Measurements from ENCODE around the gene MAP3K4.

Gene MAP3K4

DNA sequence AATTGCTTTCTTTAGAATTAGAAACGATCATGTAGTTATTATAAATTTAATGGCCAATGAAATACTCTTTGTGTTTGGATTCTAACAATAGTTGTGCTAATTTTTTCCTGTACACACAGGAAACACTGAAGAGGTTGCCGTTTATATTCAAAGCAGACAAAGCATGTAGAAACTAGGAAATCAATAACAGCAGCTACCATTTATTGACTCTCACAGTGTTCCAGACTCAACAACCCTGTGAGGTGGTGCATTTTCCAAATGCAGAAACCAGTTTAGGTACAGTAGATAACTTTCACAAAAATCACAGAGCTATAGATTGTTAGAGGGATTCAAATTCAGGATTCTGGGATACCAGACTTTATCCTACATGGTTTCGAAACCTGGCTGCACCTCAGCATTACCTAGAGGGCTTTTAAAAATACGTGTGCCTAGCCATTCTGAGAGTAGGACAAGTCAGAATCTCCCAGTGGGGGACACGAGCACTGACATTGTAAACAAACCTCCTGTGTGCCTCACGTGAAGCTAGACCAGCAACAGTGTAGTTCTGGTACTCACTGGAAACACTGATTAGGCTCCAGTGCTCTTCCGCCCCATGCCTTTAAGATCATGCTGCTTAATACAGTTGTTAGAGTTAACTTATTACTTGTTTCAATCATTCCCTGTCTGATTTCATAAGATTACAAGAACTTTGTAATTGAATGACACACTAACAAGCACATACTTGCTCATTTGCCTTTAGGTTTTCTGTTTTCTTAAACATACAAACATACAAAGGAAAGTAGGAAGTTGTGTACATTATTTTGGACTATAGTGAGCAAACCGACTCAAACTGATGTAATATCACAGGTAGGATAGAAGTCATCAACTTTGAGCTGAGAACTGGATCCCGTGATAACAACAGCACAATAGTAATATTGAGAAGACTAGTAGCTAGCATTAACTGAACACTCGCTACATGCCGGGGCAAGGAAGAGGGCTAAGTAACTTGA lies 65.8 kb downstream of the MAP3K4 start:
- Histone ChIP-seq H3K4me3 (ENCODE audit: low read depth in 1 of 2, low read length in 1 of 2) (no peak overlapping the region), H3K4me1 (ENCODE audit: control insufficient read depth in 1 of 2, insufficient read depth in 1 of 2, low read depth in 1 of 2, low read length in 1 of 2) (no peaks in the 10 kb centered on the region), H3K36me3 (no peaks in the 10 kb centered on the region), H3K27me3 (no peaks in the 10 kb centered on the region), H3K27ac (no peak overlapping the region), H3K9me3 (no peaks in the 10 kb centered on the region)
- TF ChIP-seq, protein P1, sequence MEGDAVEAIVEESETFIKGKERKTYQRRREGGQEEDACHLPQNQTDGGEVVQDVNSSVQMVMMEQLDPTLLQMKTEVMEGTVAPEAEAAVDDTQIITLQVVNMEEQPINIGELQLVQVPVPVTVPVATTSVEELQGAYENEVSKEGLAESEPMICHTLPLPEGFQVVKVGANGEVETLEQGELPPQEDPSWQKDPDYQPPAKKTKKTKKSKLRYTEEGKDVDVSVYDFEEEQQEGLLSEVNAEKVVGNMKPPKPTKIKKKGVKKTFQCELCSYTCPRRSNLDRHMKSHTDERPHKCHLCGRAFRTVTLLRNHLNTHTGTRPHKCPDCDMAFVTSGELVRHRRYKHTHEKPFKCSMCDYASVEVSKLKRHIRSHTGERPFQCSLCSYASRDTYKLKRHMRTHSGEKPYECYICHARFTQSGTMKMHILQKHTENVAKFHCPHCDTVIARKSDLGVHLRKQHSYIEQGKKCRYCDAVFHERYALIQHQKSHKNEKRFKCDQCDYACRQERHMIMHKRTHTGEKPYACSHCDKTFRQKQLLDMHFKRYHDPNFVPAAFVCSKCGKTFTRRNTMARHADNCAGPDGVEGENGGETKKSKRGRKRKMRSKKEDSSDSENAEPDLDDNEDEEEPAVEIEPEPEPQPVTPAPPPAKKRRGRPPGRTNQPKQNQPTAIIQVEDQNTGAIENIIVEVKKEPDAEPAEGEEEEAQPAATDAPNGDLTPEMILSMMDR (IDR thresholded peaks at IDR 0.05), result no peak

DNA sequence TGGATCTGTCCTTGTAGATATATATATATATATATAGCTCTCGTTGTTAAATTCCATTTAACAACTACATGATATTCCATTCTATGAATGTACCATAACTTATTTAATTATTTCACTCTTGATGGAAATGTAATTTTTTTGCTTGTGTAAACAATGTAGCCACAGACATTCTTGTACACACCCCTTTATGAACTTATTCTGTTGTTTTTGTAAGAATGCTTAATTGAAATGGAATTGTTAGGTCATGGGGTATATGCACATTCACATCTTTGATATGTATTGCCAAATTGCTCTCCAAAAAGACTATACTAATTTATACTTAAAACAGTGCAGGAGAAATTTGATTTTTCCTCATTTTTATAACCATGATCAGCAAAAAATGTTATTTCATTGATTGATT lies 67.2 kb downstream of the MAP3K4 start:
- TF ChIP-seq, protein P1 (IDR thresholded peaks at IDR 0.05), result no peak
- Histone ChIP-seq H3K4me3 (ENCODE audit: low read depth in 1 of 2, low read length in 1 of 2) (no peak overlapping the region), H3K27ac (no peak overlapping the region), H3K36me3 (no peaks in the 10 kb centered on the region), H3K27me3 (no peaks in the 10 kb centered on the region), H3K9me3 (no peaks in the 10 kb centered on the region), H3K4me1 (ENCODE audit: control insufficient read depth in 1 of 2, insufficient read depth in 1 of 2, low read depth in 1 of 2, low read length in 1 of 2) (no peaks in the 10 kb centered on the region)

DNA sequence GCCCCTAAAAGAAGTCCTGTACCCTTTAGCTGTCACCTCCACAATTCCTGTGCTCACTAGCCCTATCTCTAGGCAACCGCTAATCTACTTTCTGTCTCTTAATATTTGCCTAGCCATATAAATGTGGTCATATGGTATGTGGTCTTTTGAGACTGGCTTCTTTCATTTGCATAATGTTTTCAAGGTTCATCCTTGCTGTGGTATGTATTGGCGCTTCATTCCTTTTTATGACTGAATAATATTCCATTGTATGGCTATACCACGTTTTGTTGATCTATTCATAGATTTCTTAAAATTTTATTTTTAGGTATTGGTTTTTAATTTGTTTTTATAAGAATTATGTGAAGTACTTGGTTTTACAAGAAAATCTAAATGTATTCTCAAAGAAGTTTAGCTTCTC lies 70.0 kb downstream of the MAP3K4 start:
- TF ChIP-seq, protein P1 (IDR thresholded peaks at IDR 0.05), result no peak
- no peaks in the 10 kb centered on the region for H3K27me3 ChIP-seq
- no peak overlapping the region for H3K4me3 ChIP-seq (ENCODE audit: low read depth in 1 of 2, low read length in 1 of 2)
- no peaks in the 10 kb centered on the region for H3K36me3 ChIP-seq
- no peaks in the 10 kb centered on the region for H3K4me1 ChIP-seq (ENCODE audit: control insufficient read depth in 1 of 2, insufficient read depth in 1 of 2, low read depth in 1 of 2, low read length in 1 of 2)
- no peaks in the 10 kb centered on the region for H3K9me3 ChIP-seq
- no peak overlapping the region for H3K27ac ChIP-seq

DNA sequence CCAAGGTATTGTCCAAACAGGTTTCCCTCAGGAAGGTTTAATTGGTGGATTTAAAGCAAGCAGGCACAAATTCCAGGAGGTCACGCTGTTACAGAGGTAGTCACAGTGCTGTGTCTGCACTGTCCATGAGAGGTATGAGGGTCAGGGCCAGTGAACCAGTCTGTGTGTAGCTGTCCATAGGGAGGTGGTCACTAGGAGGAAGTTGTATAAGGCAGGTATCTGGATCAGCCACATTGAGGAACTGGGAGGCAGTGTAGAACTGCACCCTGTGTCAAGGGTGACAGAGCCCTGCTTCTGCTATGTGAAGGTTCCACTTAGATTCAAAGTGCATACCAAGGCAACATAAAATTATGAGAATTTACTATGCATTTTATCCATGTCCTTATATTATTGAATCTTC lies 73.3 kb downstream of the MAP3K4 start:
- Histone ChIP-seq H3K4me3 (ENCODE audit: low read depth in 1 of 2, low read length in 1 of 2) (no peak overlapping the region), H3K27me3 (no peaks in the 10 kb centered on the region), H3K4me1 (ENCODE audit: control insufficient read depth in 1 of 2, insufficient read depth in 1 of 2, low read depth in 1 of 2, low read length in 1 of 2) (no peaks in the 10 kb centered on the region), H3K36me3 (no peaks in the 10 kb centered on the region), H3K9me3 (no peaks in the 10 kb centered on the region), H3K27ac (no peak overlapping the region)
- TF ChIP-seq, protein P1 (IDR thresholded peaks at IDR 0.05), result no peak

DNA sequence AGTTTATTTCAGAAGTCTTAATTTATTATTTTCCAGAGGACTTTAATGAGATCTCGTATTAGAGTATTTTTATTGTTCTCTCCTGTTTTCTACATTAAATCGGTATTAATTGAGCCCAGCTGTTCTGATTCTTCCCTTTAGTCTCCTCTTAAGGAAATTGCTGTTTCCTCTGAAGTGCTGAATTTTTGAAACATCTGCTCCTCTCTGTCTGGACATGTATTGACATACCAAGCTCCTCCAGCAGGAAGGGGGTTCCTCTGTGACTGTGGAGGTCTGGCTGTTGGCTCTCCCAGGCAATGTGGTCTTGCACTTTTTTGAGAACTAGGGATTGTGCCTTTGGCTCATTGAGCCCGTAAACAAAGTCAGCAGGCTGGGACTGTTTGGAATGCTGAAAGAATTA lies 74.9 kb downstream of the MAP3K4 start:
- no peaks in the 10 kb centered on the region for H3K27me3 ChIP-seq
- TF ChIP-seq, protein P1 (IDR thresholded peaks at IDR 0.05), result no peak
- H3K9me3 ChIP-seq, result no peaks in the 10 kb centered on the region
- H3K27ac ChIP-seq, result no peak overlapping the region
- no peaks in the 10 kb centered on the region for H3K4me1 ChIP-seq (ENCODE audit: control insufficient read depth in 1 of 2, insufficient read depth in 1 of 2, low read depth in 1 of 2, low read length in 1 of 2)
- no peak overlapping the region for H3K4me3 ChIP-seq (ENCODE audit: low read depth in 1 of 2, low read length in 1 of 2)
- H3K36me3 ChIP-seq, result peaks cover 5% of the 10 kb centered on the region

All from neutrophil (primary cell).